Effector memory CD8-positive, alpha-beta T cell (primary cell): ENCODE measurements around the gene CARF.
"Not testable (repeated sequence)": the region's sequence is repeated elsewhere in the genome, so short reads cannot be mapped to it uniquely, and the experiment has no call there.

Experiments used
- ATAC-seq: fragments of 150-1000 bp; cut with Tn5 transposase; replicated peaks from 2 replicates; pipeline ENCODE4 v1.10.0; 2021; ENCODE audit warnings: mild to moderate bottlenecking, moderate library complexity
- DNase-seq, 3 experiments: peaks; one replicate each; pipeline ENCODE4 v3.0.0; 2021
- H3K27ac Mint-ChIP-seq, 2 donors: one replicate each; pipeline ENCODE4 v1.8.0; 2022; ENCODE audit warnings: mild to moderate bottlenecking in 2 of 2, mixed read lengths in 2 of 2, moderate library complexity in 2 of 2
- H3K27me3 Mint-ChIP-seq, 2 donors: one replicate each; pipeline ENCODE4 v1.8.0; 2022; ENCODE audit warnings: mixed read lengths in 2 of 2
- H3K36me3 Mint-ChIP-seq: one replicate; pipeline ENCODE4 v1.8.0; 2022; ENCODE audit warnings: mild to moderate bottlenecking, moderate library complexity, mixed read lengths; ENCODE audit not compliant: insufficient read depth
- H3K4me1 Mint-ChIP-seq, 2 donors: one replicate each; pipeline ENCODE4 v1.8.0; 2022; ENCODE audit warnings: low read depth in 2 of 2, mixed read lengths in 2 of 2
- H3K4me3 Mint-ChIP-seq, 2 donors: one replicate each; pipeline ENCODE4 v1.8.0; 2022; ENCODE audit warnings: mild to moderate bottlenecking in 2 of 2, mixed read lengths in 2 of 2, moderate library complexity in 2 of 2
- H3K9me3 Mint-ChIP-seq, 2 donors: one replicate each; pipeline ENCODE4 v1.8.0; 2022; ENCODE audit warnings: mixed read lengths in 2 of 2

Gene CARF

DNA sequence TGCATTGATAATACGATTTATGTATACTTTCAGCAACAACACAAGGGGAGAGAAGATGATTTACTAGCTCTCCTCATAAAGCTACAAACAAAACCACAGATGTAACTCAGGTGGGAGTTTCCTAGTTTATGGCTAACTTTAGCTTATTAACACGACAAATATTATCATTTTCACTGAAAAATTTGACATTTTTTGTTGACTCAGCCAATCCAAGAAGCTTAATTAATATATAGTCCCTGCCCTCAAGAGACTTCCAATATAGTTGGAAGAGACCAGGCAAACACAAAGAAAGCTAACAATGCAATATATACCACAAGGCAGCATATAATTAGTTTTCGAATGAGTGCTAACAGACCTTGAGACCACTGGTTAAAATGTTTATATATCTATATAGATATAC, 1.4 kb upstream of the CARF start:
- Mint-ChIP-seq H3K4me3 (peak overlapping the region; percentile 89 to 97), H3K36me3 (peaks cover 13% of the 10 kb centered on the region), H3K27ac (peak overlapping the region; percentile 96 to 98), H3K27me3 (no peaks in the 10 kb centered on the region), H3K9me3 (no peaks in the 10 kb centered on the region), H3K4me1 (peaks cover 9 to 28% of the 10 kb centered on the region in 2 donors)
- no peak for DNase-seq
- no peak for ATAC-seq

DNA sequence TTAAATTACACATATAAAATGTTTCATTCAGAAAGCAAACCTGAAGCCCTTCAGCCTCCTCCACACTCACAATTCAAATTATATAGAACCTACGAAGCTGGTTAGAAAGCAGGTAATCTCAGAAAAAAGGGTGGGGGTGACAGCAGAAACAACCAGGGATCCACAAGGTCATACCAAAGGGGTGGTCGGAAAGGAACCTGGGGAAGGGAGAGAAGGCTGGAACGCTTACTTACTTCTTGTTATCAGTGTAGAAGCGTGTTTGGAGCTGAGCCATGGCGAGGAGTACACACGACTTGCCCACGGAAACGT, 918 bp upstream of the CARF start:
- Mint-ChIP-seq H3K36me3 (peaks cover 13% of the 10 kb centered on the region), H3K9me3 (no peaks in the 10 kb centered on the region), H3K4me1 (peaks cover 9 to 28% of the 10 kb centered on the region in 2 donors), H3K4me3 (peak overlapping the region; percentile 89 to 97), H3K27ac (peak overlapping the region; percentile 96 to 98), H3K27me3 (no peaks in the 10 kb centered on the region)
- ATAC-seq (no peak), DNase-seq (no peak)

- DNase-seq, result peak in 1 of 3 experiments; percentile 4
These were observed 497 bp downstream of the CARF start for GRCh38 chr2:202912342-202913201.

GRCh38 chr2:202918860-202919259, 6.8 kb downstream of the CARF start:
- H3K27me3 Mint-ChIP-seq, result no peaks in the 10 kb centered on the region
- DNase-seq, result no peak
- no peak overlapping the region for H3K27ac Mint-ChIP-seq
- ATAC-seq, result no peak
- no peaks in the 10 kb centered on the region for H3K4me1 Mint-ChIP-seq
- no peaks in the 10 kb centered on the region for H3K9me3 Mint-ChIP-seq
- H3K4me3 Mint-ChIP-seq, result no peak overlapping the region
- H3K36me3 Mint-ChIP-seq, result peaks cover 12% of the 10 kb centered on the region

More at GRCh38 chr2:202912342-202913201, 497 bp downstream of the CARF start:
- peaks cover 9 to 28% of the 10 kb centered on the region in 2 donors for H3K4me1 Mint-ChIP-seq
- H3K9me3 Mint-ChIP-seq, H3K27me3 Mint-ChIP-seq: not testable (repeated sequence)
- H3K4me3 Mint-ChIP-seq, result peak overlapping the region; percentile 89 to 97
- H3K27ac Mint-ChIP-seq, result peak overlapping the region; percentile 96 to 98
- H3K36me3 Mint-ChIP-seq, result peaks cover 13% of the 10 kb centered on the region
- peak; percentile 38 for ATAC-seq

DNA sequence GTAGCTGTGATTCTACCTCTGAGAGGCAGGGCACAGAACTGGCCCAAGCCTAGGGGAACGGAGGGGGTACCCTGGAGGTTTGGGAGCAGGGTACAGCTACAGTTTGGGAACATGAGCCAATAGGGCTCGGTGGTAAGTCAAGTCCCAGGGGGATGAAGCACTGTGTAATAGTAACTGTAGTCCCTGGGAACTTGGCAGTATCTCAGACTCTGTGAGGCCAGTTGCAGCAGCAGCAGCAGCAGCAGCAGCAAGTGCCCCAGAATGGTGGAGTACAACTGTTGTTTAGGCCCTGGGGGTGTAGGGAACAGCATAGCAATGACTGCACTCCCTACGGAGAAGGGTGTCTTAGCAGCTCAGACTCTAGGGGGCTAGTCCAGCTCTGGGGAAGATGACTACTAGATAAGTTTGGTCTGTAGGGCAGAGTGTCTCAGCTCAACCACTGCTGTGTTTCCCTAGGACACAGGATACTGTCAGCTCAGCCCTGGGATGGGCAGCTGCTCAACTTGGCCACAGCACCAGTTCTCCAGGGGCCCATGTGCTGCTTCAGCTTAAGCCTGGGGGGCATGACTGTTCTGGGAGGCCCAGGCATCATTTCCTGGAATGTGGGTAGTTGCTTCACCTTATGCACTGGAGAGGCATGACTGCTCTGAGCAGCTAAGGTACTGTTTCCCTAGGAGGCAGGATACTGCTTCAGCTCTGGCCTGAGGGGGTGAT, 20.5 kb downstream of the CARF start:
- H3K27ac Mint-ChIP-seq, result no peak overlapping the region
- H3K4me3 Mint-ChIP-seq, result no peak overlapping the region
- ATAC-seq (no peak), DNase-seq (no peak)
- peaks cover 2% of the 10 kb centered on the region for H3K36me3 Mint-ChIP-seq
- peaks cover 0 to 2% of the 10 kb centered on the region in 2 donors for H3K4me1 Mint-ChIP-seq
- H3K27me3 Mint-ChIP-seq, result no peaks in the 10 kb centered on the region
- H3K9me3 Mint-ChIP-seq, result no peaks in the 10 kb centered on the region

- Mint-ChIP-seq H3K4me3 (no peak overlapping the region), H3K27ac (no peak overlapping the region), H3K9me3 (no peaks in the 10 kb centered on the region), H3K36me3 (peaks cover 4% of the 10 kb centered on the region), H3K27me3 (no peaks in the 10 kb centered on the region), H3K4me1 (peaks cover 0 to 2% of the 10 kb centered on the region in 2 donors)
- no peak for DNase-seq
- ATAC-seq, result no peak
These were observed 21.1 kb downstream of the CARF start for GRCh38 chr2:202933139-202933510.

- H3K27me3 Mint-ChIP-seq, result no peaks in the 10 kb centered on the region
- H3K36me3 Mint-ChIP-seq, result peaks cover 8% of the 10 kb centered on the region
- no peak overlapping the region for H3K4me3 Mint-ChIP-seq
- no peak for DNase-seq
- H3K27ac Mint-ChIP-seq, result peak overlapping the region in 1 of 2 donors; percentile 62
- H3K9me3 Mint-ChIP-seq, result no peaks in the 10 kb centered on the region
- ATAC-seq, result no peak
- H3K4me1 Mint-ChIP-seq, result peaks cover 0 to 2% of the 10 kb centered on the region in 2 donors
These were observed 21.9 kb downstream of the CARF start for GRCh38 chr2:202933958-202934357.

- Mint-ChIP-seq H3K9me3 (no peaks in the 10 kb centered on the region), H3K4me3 (no peak overlapping the region), H3K4me1 (peaks cover 0 to 2% of the 10 kb centered on the region in 2 donors), H3K36me3 (peaks cover 10% of the 10 kb centered on the region), H3K27me3 (no peaks in the 10 kb centered on the region), H3K27ac (peak overlapping the region in 1 of 2 donors; percentile 62)
- ATAC-seq, result no peak
- DNase-seq, result no peak
These were observed 22.4 kb downstream of the CARF start for GRCh38 chr2:202934456-202934855.

DNA sequence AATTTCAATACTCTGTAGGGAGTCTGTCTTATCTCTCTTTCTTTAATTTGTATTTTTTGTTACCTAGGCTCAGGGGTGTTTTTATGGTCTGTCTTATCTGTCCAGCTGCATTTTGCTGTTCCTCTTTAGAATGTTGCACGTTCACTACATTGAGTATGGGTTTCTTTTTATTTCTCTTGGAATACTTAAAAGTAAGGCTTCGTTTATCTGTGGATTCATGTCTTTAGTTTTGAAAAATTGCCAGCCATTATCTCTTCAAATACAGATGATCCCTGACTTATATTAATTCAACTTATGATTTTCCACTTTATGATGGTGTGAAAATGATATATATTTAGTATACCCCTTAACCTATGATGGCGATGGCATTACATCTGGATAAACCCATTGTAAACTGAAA, 26.9 kb downstream of the CARF start:
- Mint-ChIP-seq H3K27me3 (no peaks in the 10 kb centered on the region), H3K9me3 (no peaks in the 10 kb centered on the region), H3K27ac (no peak overlapping the region), H3K36me3 (peaks cover 37% of the 10 kb centered on the region), H3K4me3 (no peak overlapping the region), H3K4me1 (no peaks in the 10 kb centered on the region)
- DNase-seq, result no peak
- no peak for ATAC-seq

GRCh38 chr2:202941771-202942170, 29.7 kb downstream of the CARF start:
- DNase-seq (no peak), ATAC-seq (no peak)
- no peak overlapping the region for H3K27ac Mint-ChIP-seq
- H3K4me1 Mint-ChIP-seq, result no peaks in the 10 kb centered on the region
- no peaks in the 10 kb centered on the region for H3K27me3 Mint-ChIP-seq
- peaks cover 38% of the 10 kb centered on the region for H3K36me3 Mint-ChIP-seq
- peaks cover 0 to 3% of the 10 kb centered on the region in 2 donors for H3K9me3 Mint-ChIP-seq
- no peak overlapping the region for H3K4me3 Mint-ChIP-seq

GRCh38 chr2:202944408-202944807, 32.3 kb downstream of the CARF start:
- ATAC-seq, result no peak
- H3K4me3 Mint-ChIP-seq, result no peak overlapping the region
- peaks cover 29% of the 10 kb centered on the region for H3K36me3 Mint-ChIP-seq
- H3K4me1 Mint-ChIP-seq, result no peaks in the 10 kb centered on the region
- H3K27ac Mint-ChIP-seq, result no peak overlapping the region
- H3K9me3 Mint-ChIP-seq, result peaks cover 0 to 3% of the 10 kb centered on the region in 2 donors
- no peak for DNase-seq
- H3K27me3 Mint-ChIP-seq, result no peaks in the 10 kb centered on the region

GRCh38 chr2:202944816-202945215, 32.7 kb downstream of the CARF start:
- DNase-seq, result no peak
- ATAC-seq, result no peak
- no peak overlapping the region for H3K27ac Mint-ChIP-seq
- no peaks in the 10 kb centered on the region for H3K27me3 Mint-ChIP-seq
- no peaks in the 10 kb centered on the region for H3K4me1 Mint-ChIP-seq
- no peak overlapping the region for H3K4me3 Mint-ChIP-seq
- peaks cover 0 to 3% of the 10 kb centered on the region in 2 donors for H3K9me3 Mint-ChIP-seq
- peaks cover 25% of the 10 kb centered on the region for H3K36me3 Mint-ChIP-seq

GRCh38 chr2:202945497-202945896, 33.4 kb downstream of the CARF start:
- Mint-ChIP-seq H3K27me3 (no peaks in the 10 kb centered on the region), H3K27ac (no peak overlapping the region)

GRCh38 chr2:202949333-202949732, 37.3 kb downstream of the CARF start:
- H3K27ac Mint-ChIP-seq, DNase-seq, H3K4me1 Mint-ChIP-seq, H3K27me3 Mint-ChIP-seq, ATAC-seq, H3K9me3 Mint-ChIP-seq, H3K4me3 Mint-ChIP-seq: not testable (repeated sequence)
- peaks cover 17% of the 10 kb centered on the region for H3K36me3 Mint-ChIP-seq

More at GRCh38 chr2:202945497-202945896, 33.4 kb downstream of the CARF start:
- Mint-ChIP-seq H3K36me3 (peaks cover 19% of the 10 kb centered on the region), H3K9me3 (peaks cover 0 to 3% of the 10 kb centered on the region in 2 donors), H3K4me1 (no peaks in the 10 kb centered on the region), H3K4me3 (no peak overlapping the region)
- DNase-seq (no peak), ATAC-seq (no peak)
